ENCODE data around the gene NLRP12. TPM values are rescaled to one million over a fixed set of nuclear protein-coding genes. Genes with fewer than 3 reads are reported as not detected.
A peak's percentile ranks its signal among the peaks of the same experiment; 100 is the strongest.

NLRP12 gene
- total RNA-seq, 3 donors from 2014 or later, result 0.19 to 0.28 TPM; not detected in 1

- Histone ChIP-seq H3K36me3 (ENCODE audit: low read depth) (no peaks in the 10 kb centered on the region), H3K4me3 (no peak overlapping the region), H3K4me1 (ENCODE audit: low read depth) (no peaks in the 10 kb centered on the region), H3K9me3 (no peaks in the 10 kb centered on the region)
- DNase-seq (peak; percentile 71 to 88 (median 82)), ATAC-seq (peak; percentile 100)
- peak; percentile 97 for TF ChIP-seq CTCF (IDR thresholded peaks at IDR 0.05)
- intact Hi-C loops (cut with DNase I, micrococcal nuclease), result no loop called here
Observed at GRCh38 chr19:53792721-53793433, 31.2 kb downstream of the NLRP12 start.

- Histone ChIP-seq H3K4me3 (no peak overlapping the region), H3K4me1 (ENCODE audit: low read depth) (no peaks in the 10 kb centered on the region), H3K36me3 (ENCODE audit: low read depth) (no peaks in the 10 kb centered on the region), H3K9me3 (no peaks in the 10 kb centered on the region)
- no peak for TF ChIP-seq CTCF (IDR thresholded peaks at IDR 0.05)
- intact Hi-C loops (cut with DNase I, micrococcal nuclease), result no loop called here
- no peak for DNase-seq
- no peak for ATAC-seq
Observed at GRCh38 chr19:53789708-53790678, 34.1 kb downstream of the NLRP12 start.

DNA sequence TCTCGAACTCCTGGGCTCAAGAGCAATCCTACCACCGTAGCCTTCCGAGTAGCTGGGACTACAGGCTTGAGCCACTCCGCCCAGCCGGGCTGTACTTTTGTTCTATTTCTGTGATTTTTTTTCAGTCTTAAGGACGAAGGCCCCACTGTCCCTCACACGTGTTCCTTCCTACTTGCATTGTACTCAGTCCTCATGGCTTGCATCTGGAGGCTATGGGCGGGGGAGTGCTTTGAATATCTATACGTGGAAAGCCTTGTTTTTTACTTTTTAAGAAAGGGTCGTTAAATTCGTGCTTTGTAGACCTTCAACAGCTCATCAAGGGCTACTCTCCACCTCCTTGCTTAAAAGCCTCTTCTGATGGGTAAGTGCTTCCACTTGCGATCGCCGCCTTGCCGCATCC, 36.8 kb downstream of the NLRP12 start:
- no peaks in the 10 kb centered on the region for H3K9me3 ChIP-seq
- no peaks in the 10 kb centered on the region for H3K4me1 ChIP-seq (ENCODE audit: low read depth)
- no peak overlapping the region for H3K4me3 ChIP-seq
- TF ChIP-seq CTCF (IDR thresholded peaks at IDR 0.05), result no peak
- no peaks in the 10 kb centered on the region for H3K36me3 ChIP-seq (ENCODE audit: low read depth)
- DNase-seq, result no peak
- no peak for ATAC-seq
- intact Hi-C loops (cut with DNase I, micrococcal nuclease), result no loop called here

GRCh38 chr19:53786744-53787143, 37.4 kb downstream of the NLRP12 start:
- no peak overlapping the region for H3K4me3 ChIP-seq
- H3K9me3 ChIP-seq, result no peaks in the 10 kb centered on the region
- intact Hi-C loops (cut with DNase I, micrococcal nuclease), result no loop called here
- DNase-seq (no peak), ATAC-seq (no peak)
- no peak for TF ChIP-seq CTCF (IDR thresholded peaks at IDR 0.05)
- no peaks in the 10 kb centered on the region for H3K36me3 ChIP-seq (ENCODE audit: low read depth)
- H3K4me1 ChIP-seq (ENCODE audit: low read depth), result no peaks in the 10 kb centered on the region

DNA sequence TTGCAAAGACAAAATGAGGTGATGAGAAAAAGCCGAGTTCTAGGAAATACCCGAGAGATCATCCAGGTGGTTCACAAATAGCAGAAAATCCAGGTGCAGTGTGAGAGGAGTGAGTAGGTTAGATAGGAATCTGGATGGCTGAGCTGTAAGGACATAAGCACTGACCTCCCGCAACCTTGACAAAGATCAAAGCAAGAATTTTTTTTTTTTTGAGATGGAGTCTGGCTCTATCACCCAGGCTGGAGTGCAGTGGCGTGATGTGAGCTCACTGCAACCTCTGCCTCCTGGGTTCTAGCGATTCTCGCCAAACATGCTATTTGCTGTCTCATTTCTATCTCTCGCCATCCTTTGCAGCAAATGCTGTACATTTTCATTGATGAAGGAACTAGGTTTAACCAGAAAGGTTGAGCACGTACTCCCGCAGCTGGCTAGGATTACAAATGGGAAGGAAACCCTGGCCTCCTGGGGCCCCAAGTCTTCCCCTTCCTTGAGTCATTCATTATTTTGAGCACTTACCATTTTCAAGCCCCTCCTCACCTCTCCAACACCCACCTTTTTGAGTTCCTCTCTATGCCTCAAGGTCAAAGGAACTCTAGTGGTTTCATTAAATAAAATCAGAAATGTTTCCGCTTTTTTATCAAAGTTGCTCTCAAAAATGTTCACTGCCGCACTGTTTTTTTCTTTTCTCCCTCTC, 38.8 kb downstream of the NLRP12 start:
- H3K4me1 ChIP-seq (ENCODE audit: low read depth), result no peaks in the 10 kb centered on the region
- intact Hi-C loops (cut with DNase I, micrococcal nuclease), result no loop called here
- ATAC-seq (no peak), DNase-seq (no peak)
- H3K36me3 ChIP-seq (ENCODE audit: low read depth), result no peaks in the 10 kb centered on the region
- H3K4me3 ChIP-seq, result no peak overlapping the region
- no peak for TF ChIP-seq CTCF (IDR thresholded peaks at IDR 0.05)
- H3K9me3 ChIP-seq, result no peaks in the 10 kb centered on the region
